PFSK-1 (cell line): ENCODE data around the gene ZFP1.

Experiments
- FOXP2 ChIP-seq: optimal IDR thresholded peaks from 2 replicates; pipeline ENCODE3; 2011; ENCODE audit warnings: borderline replicate concordance, control low read depth, inconsistent platforms; ENCODE audit not compliant: insufficient read depth; ENCODE audit errors: extremely low read length, extremely low read depth
- POLR2AphosphoS5 ChIP-seq: IDR thresholded peaks from 2 replicates; pipeline ENCODE4 v1.6.1; 2012; ENCODE audit warnings: low read depth, mild to moderate bottlenecking, control low read depth, low read length, moderate library complexity
- SIN3A ChIP-seq: IDR thresholded peaks from 2 replicates; pipeline ENCODE4 v1.6.1; 2012; ENCODE audit warnings: mild to moderate bottlenecking, low read length, moderate library complexity, borderline replicate concordance; ENCODE audit not compliant: insufficient read depth
- TAF1 ChIP-seq: IDR thresholded peaks from 2 replicates; pipeline ENCODE4 v1.6.1; 2012; ENCODE audit warnings: low read length, control low read depth, borderline replicate concordance; ENCODE audit not compliant: insufficient read depth

DNA sequence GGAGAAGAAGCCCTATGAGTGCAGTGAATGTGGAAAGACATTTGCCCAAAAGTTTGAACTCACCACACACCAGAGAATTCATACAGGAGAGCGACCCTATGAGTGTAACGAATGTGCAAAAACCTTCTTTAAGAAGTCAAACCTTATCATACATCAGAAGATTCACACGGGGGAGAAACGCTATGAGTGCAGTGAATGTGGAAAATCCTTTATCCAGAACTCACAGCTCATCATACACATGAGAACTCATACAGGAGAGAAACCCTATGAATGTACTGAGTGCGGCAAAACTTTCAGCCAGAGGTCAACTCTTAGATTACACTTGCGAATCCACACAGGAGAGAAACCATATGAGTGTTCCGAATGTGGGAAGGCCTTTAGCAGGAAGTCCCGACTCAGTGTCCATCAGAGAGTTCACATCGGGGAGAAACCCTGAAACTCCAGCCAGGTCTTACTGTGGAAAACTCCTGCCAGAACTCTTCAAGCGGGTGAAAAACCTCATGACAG, 21.6 kb downstream of the ZFP1 start:
- TF ChIP-seq TAF1: no peak
- TF ChIP-seq POLR2AphosphoS5: no peak
- no peak for TF ChIP-seq SIN3A
- TF ChIP-seq FOXP2: no peak
